Measurements from ENCODE around the gene TENM4. TPM values are rescaled to one million over a fixed set of nuclear protein-coding genes. Genes with fewer than 3 reads are reported as not detected.

TENM4 gene
- total RNA-seq, 4 donors from 2014 or later = 31.4 to 44.5 (median 38.0) TPM

GRCh38 chr11:78691215-78691614 lies 749.6 kb downstream of the TENM4 start:
- H3K4me1 ChIP-seq = no peaks in the 10 kb centered on the region
- no peaks in the 10 kb centered on the region for H3K36me3 ChIP-seq
- H3K9me3 ChIP-seq = no peaks in the 10 kb centered on the region
- H3K4me3 ChIP-seq = no peak overlapping the region
- H3K27ac ChIP-seq = no peak overlapping the region
- TF ChIP-seq POLR2A (IDR thresholded peaks at IDR 0.05) (no peak), CTCF (IDR thresholded peaks at IDR 0.05) (no peak), EP300 (IDR thresholded peaks at IDR 0.05) (no peak), POLR2AphosphoS5 (IDR thresholded peaks at IDR 0.05) (no peak)
- 65% methylated on average over 2 of the region's 2 CpGs for WGBS
- no peak for DNase-seq (ENCODE audit: low spot score in 2 of 2)
- no peaks in the 10 kb centered on the region for H3K27me3 ChIP-seq

GRCh38 chr11:78690352-78690987 lies 750.4 kb downstream of the TENM4 start:
- no peak overlapping the region for H3K4me3 ChIP-seq
- no peaks in the 10 kb centered on the region for H3K9me3 ChIP-seq
- H3K36me3 ChIP-seq = no peaks in the 10 kb centered on the region
- H3K27ac ChIP-seq = no peak overlapping the region
- no peak for TF ChIP-seq POLR2AphosphoS5 (IDR thresholded peaks at IDR 0.05)
- TF ChIP-seq EP300 (IDR thresholded peaks at IDR 0.05) = no peak
- TF ChIP-seq CTCF (IDR thresholded peaks at IDR 0.05) = no peak
- no peak for TF ChIP-seq POLR2A (IDR thresholded peaks at IDR 0.05)
- no peaks in the 10 kb centered on the region for H3K27me3 ChIP-seq
- H3K4me1 ChIP-seq = no peaks in the 10 kb centered on the region
- WGBS = 82% methylated on average over 2 of the region's 2 CpGs
- no peak for DNase-seq (ENCODE audit: low spot score in 2 of 2)

- H3K27ac ChIP-seq = no peak overlapping the region
- H3K4me3 ChIP-seq = no peak overlapping the region
- TF ChIP-seq CTCF (IDR thresholded peaks at IDR 0.05) = no peak
- TF ChIP-seq POLR2AphosphoS5 (IDR thresholded peaks at IDR 0.05) = no peak
- no peak for TF ChIP-seq POLR2A (IDR thresholded peaks at IDR 0.05)
- H3K36me3 ChIP-seq = no peaks in the 10 kb centered on the region
- H3K4me1 ChIP-seq = no peaks in the 10 kb centered on the region
- H3K27me3 ChIP-seq = no peaks in the 10 kb centered on the region
- WGBS = 78% methylated on average over 5 of the region's 5 CpGs
- no peak for DNase-seq (ENCODE audit: low spot score in 2 of 2)
- no peaks in the 10 kb centered on the region for H3K9me3 ChIP-seq
Observed at GRCh38 chr11:78689585-78690153, 751.2 kb downstream of the TENM4 start.

GRCh38 chr11:78689101-78689500 lies 751.7 kb downstream of the TENM4 start:
- no peak for DNase-seq (ENCODE audit: low spot score in 2 of 2)
- H3K4me1 ChIP-seq = no peaks in the 10 kb centered on the region
- no peaks in the 10 kb centered on the region for H3K9me3 ChIP-seq
- H3K36me3 ChIP-seq = no peaks in the 10 kb centered on the region
- TF ChIP-seq EP300 (IDR thresholded peaks at IDR 0.05) (no peak), POLR2AphosphoS5 (IDR thresholded peaks at IDR 0.05) (no peak), POLR2A (IDR thresholded peaks at IDR 0.05) (no peak), CTCF (IDR thresholded peaks at IDR 0.05) (no peak)
- H3K27ac ChIP-seq = no peak overlapping the region
- 91% methylated on average over 3 of the region's 3 CpGs for WGBS
- no peaks in the 10 kb centered on the region for H3K27me3 ChIP-seq
- no peak overlapping the region for H3K4me3 ChIP-seq

GRCh38 chr11:78688460-78688859 lies 752.4 kb downstream of the TENM4 start:
- Histone ChIP-seq H3K4me1 (no peaks in the 10 kb centered on the region), H3K27ac (no peak overlapping the region), H3K36me3 (no peaks in the 10 kb centered on the region), H3K9me3 (no peaks in the 10 kb centered on the region), H3K27me3 (no peaks in the 10 kb centered on the region), H3K4me3 (no peak overlapping the region)
- TF ChIP-seq POLR2AphosphoS5 (IDR thresholded peaks at IDR 0.05) = no peak
- WGBS = 60% methylated on average over 1 of the region's 1 CpG
- DNase-seq (ENCODE audit: low spot score in 2 of 2) = no peak
